ENCODE data around the gene CLRN1. TPM values are rescaled to one million over a fixed set of nuclear protein-coding genes. Genes with fewer than 3 reads are reported as not detected.

Gene CLRN1
- total RNA-seq, 1 donor from 2014 or later: not detected

GRCh38 chr3:150960708-150961684 lies 11.5 kb downstream of the CLRN1 start:
- no peaks in the 10 kb centered on the region for H3K36me3 Mint-ChIP-seq
- H3K27me3 Mint-ChIP-seq (ENCODE audit: low read depth): peaks cover 4% of the 10 kb centered on the region
- no peak for TF ChIP-seq CTCF (IDR thresholded peaks at IDR 0.05; ENCODE audit: unreplicated experiment)
- no peak overlapping the region for H3K4me3 Mint-ChIP-seq
- peak overlapping the region; percentile 55 for H3K27ac Mint-ChIP-seq
- peaks cover 25% of the 10 kb centered on the region for H3K4me1 Mint-ChIP-seq
- peaks cover 5% of the 10 kb centered on the region for H3K9me3 Mint-ChIP-seq
- DNase-seq (ENCODE audit: low spot score in 2 of 2, unreplicated experiment in 2 of 2): no peak

DNA sequence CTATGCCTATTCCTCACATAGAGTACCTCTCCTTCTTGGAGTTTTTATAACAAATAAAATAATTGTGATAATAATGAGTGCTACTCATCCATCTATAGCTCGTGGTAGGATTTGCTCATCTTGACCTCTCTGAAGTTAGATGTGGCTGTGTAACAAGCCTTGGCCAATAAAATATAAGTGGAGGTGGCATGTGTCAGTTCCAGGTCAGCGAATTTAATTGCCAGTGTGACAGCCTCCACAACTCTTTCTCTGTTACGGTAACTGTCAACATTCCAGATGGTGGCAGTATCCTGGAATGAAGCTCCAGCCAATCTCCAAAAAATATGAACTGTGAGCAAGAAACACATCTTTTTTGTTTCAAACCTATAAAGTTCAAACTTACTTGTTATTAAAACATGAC lies 13.8 kb downstream of the CLRN1 start:
- Mint-ChIP-seq H3K27me3 (ENCODE audit: low read depth) (peaks cover 4% of the 10 kb centered on the region), H3K4me3 (no peak overlapping the region), H3K36me3 (no peaks in the 10 kb centered on the region), H3K9me3 (peaks cover 1% of the 10 kb centered on the region), H3K4me1 (peaks cover 41% of the 10 kb centered on the region), H3K27ac (no peak overlapping the region)
- DNase-seq (ENCODE audit: low spot score in 2 of 2, unreplicated experiment in 2 of 2): no peak
- TF ChIP-seq CTCF (IDR thresholded peaks at IDR 0.05; ENCODE audit: unreplicated experiment): no peak

GRCh38 chr3:150956376-150956775 lies 16.2 kb downstream of the CLRN1 start:
- Mint-ChIP-seq H3K27ac (no peak overlapping the region), H3K9me3 (no peaks in the 10 kb centered on the region), H3K4me3 (no peak overlapping the region), H3K27me3 (ENCODE audit: low read depth) (peaks cover 4% of the 10 kb centered on the region), H3K36me3 (no peaks in the 10 kb centered on the region), H3K4me1 (peaks cover 40% of the 10 kb centered on the region)
- no peak for DNase-seq (ENCODE audit: low spot score in 2 of 2, unreplicated experiment in 2 of 2)
- TF ChIP-seq CTCF (IDR thresholded peaks at IDR 0.05; ENCODE audit: unreplicated experiment): no peak

GRCh38 chr3:150951923-150952322 lies 20.6 kb downstream of the CLRN1 start:
- peaks cover 3% of the 10 kb centered on the region for H3K27me3 Mint-ChIP-seq (ENCODE audit: low read depth)
- H3K4me3 Mint-ChIP-seq: no peak overlapping the region
- no peak for DNase-seq (ENCODE audit: low spot score in 2 of 2, unreplicated experiment in 2 of 2)
- H3K9me3 Mint-ChIP-seq: peaks cover 19% of the 10 kb centered on the region
- TF ChIP-seq CTCF (IDR thresholded peaks at IDR 0.05; ENCODE audit: unreplicated experiment): no peak
- no peaks in the 10 kb centered on the region for H3K36me3 Mint-ChIP-seq
- peaks cover 23% of the 10 kb centered on the region for H3K4me1 Mint-ChIP-seq
- no peak overlapping the region for H3K27ac Mint-ChIP-seq

GRCh38 chr3:150945226-150946032 lies 27.1 kb downstream of the CLRN1 start:
- Mint-ChIP-seq H3K27me3 (ENCODE audit: low read depth) (peaks cover 3% of the 10 kb centered on the region), H3K4me3 (no peak overlapping the region), H3K27ac (peak overlapping the region; percentile 40), H3K4me1 (peaks cover 19% of the 10 kb centered on the region), H3K36me3 (no peaks in the 10 kb centered on the region), H3K9me3 (peaks cover 15% of the 10 kb centered on the region)
- TF ChIP-seq CTCF (IDR thresholded peaks at IDR 0.05; ENCODE audit: unreplicated experiment): no peak
- DNase-seq (ENCODE audit: low spot score in 2 of 2, unreplicated experiment in 2 of 2): no peak

Measured in mesothelial cell of epicardium (in vitro differentiated cells).